Head of caudate nucleus (tissue), 42 donors: ENCODE data around the gene SMAD4.
"Not testable (repeated sequence)": the region's sequence is repeated elsewhere in the genome, so short reads cannot be mapped to it uniquely, and the experiment has no call there.

Experiments
- DNase-seq, 42 donors: peaks; one replicate each; pipeline versions ENCODE4 v3.0.0 to v3.0.0-alpha.2; 2020 to 2021; ENCODE audit warnings: mixed read lengths in 7 of 42
- intact Hi-C: fragments of 100-400 bp; cut with DNase I; formaldehyde crosslinking; loops from one replicate; pipeline ENCODE4 v1.15.0; 2022

Gene SMAD4

GRCh38 chr18:51097021-51097822 lies 67.2 kb downstream of the SMAD4 start:
- intact Hi-C loops, result no loop called here
- no peak for DNase-seq

- intact Hi-C loops, result no loop called here
- DNase-seq, result no peak
These were observed 68.1 kb downstream of the SMAD4 start for GRCh38 chr18:51098082-51098481.

GRCh38 chr18:51098513-51098912 lies 68.5 kb downstream of the SMAD4 start:
- DNase-seq, result no peak

GRCh38 chr18:51100385-51101120 lies 70.5 kb downstream of the SMAD4 start:
- intact Hi-C loops, result no loop called here
- DNase-seq, result no peak

More at GRCh38 chr18:51098513-51098912, 68.5 kb downstream of the SMAD4 start:
- intact Hi-C loops, result no loop called here

- intact Hi-C loops, result no loop called here
- no peak for DNase-seq
These were observed 77.1 kb downstream of the SMAD4 start for GRCh38 chr18:51107082-51107481.

- DNase-seq, result no peak
- intact Hi-C loops, result no loop called here
These were observed 77.7 kb downstream of the SMAD4 start for GRCh38 chr18:51107598-51108305.

GRCh38 chr18:51108330-51108729 lies 78.3 kb downstream of the SMAD4 start:
- intact Hi-C loops, result no loop called here
- DNase-seq, result no peak

- intact Hi-C loops, result no loop called here
- DNase-seq, result peak; percentile 43 to 90 (median 74)
These were observed 80.2 kb downstream of the SMAD4 start for GRCh38 chr18:51110073-51110797.

GRCh38 chr18:51111633-51112355 lies 81.8 kb downstream of the SMAD4 start:
- intact Hi-C loops, result not testable (repeated sequence)
- peak in 1 of 42 donors; percentile 21 for DNase-seq

GRCh38 chr18:51116996-51117395 lies 87.0 kb downstream of the SMAD4 start:
- intact Hi-C loops, DNase-seq: not testable (repeated sequence)

- intact Hi-C loops, DNase-seq: not testable (repeated sequence)
These were observed 89.5 kb downstream of the SMAD4 start for GRCh38 chr18:51119561-51119960.

- intact Hi-C loops, result not testable (repeated sequence)
These were observed 90.0 kb downstream of the SMAD4 start for GRCh38 chr18:51119976-51120375.

GRCh38 chr18:51120809-51121596 lies 91.0 kb downstream of the SMAD4 start:
- DNase-seq, result no peak
- intact Hi-C loops, result no loop called here

More at GRCh38 chr18:51119976-51120375, 90.0 kb downstream of the SMAD4 start:
- DNase-seq, result not testable (repeated sequence)

GRCh38 chr18:51121597-51121857 lies 91.5 kb downstream of the SMAD4 start:
- DNase-seq, result no peak
- intact Hi-C loops, result no loop called here

GRCh38 chr18:51122266-51123045 lies 92.4 kb downstream of the SMAD4 start:
- DNase-seq, result no peak
- intact Hi-C loops, result no loop called here

GRCh38 chr18:51123046-51123395 lies 93.0 kb downstream of the SMAD4 start:
- intact Hi-C loops, result no loop called here
- no peak for DNase-seq

- no peak for DNase-seq
- intact Hi-C loops, result no loop called here
These were observed 93.5 kb downstream of the SMAD4 start for GRCh38 chr18:51123481-51123880.
